Measurements from ENCODE around the gene GSN.

The GSN gene

GRCh38 chr9:121322037-121322736, 54.2 kb downstream of the GSN start:
- DNase-seq (ENCODE audit: low spot score in 2 of 2) = no peak
- Mint-ChIP-seq H3K4me1 (peaks cover 39% of the 10 kb centered on the region), H3K9me3 (no peaks in the 10 kb centered on the region), H3K36me3 (ENCODE audit: insufficient read depth) (peaks cover 10% of the 10 kb centered on the region), H3K4me3 (no peak overlapping the region), H3K27ac (ENCODE audit: low read depth) (no peak overlapping the region), H3K27me3 (no peaks in the 10 kb centered on the region)
- ATAC-seq (replicated peaks; ENCODE audit: extremely low read depth, poor library complexity, severe bottlenecking) = no peak

DNA sequence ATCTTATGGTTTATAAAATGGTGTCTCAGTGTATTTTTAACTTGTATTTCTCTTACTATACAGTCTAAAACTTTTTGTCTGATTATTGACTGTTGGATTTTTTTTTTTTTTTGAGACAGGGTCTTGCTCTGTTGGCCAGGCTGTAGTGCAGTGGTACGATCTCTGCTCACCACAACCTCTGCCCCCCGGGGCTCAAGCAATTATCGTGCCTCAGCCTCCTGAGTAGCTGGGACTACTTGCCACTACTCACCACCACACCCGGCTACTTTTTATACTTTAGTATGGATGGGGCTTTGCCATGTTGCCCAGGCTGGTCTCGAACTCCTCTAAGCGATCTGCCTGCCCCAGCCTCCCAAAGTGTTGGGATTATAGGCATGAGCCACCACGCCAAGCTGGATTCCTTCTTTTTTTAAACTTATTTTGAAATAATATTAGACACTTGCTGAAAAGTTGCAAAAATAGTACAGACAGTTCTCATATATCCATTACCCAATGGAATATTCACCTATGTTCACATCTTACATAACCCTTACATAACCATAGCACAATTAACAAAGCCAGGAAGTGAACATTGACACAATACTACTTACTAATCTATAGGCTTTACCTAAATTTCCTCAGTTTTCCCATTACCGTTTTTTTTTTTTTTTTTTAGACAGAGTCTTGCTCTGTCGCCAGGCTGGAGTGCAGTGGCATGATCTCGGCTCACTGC, 54.9 kb downstream of the GSN start:
- Mint-ChIP-seq H3K27me3 (no peaks in the 10 kb centered on the region), H3K36me3 (ENCODE audit: insufficient read depth) (peaks cover 12% of the 10 kb centered on the region), H3K4me3 (no peak overlapping the region), H3K4me1 (peaks cover 39% of the 10 kb centered on the region), H3K9me3 (no peaks in the 10 kb centered on the region), H3K27ac (ENCODE audit: low read depth) (no peak overlapping the region)
- ATAC-seq (replicated peaks; ENCODE audit: extremely low read depth, poor library complexity, severe bottlenecking) (no peak), DNase-seq (ENCODE audit: low spot score in 2 of 2) (no peak)

- DNase-seq (ENCODE audit: low spot score in 2 of 2) = no peak
- no peak overlapping the region for H3K4me3 Mint-ChIP-seq
- H3K36me3 Mint-ChIP-seq (ENCODE audit: insufficient read depth) = peaks cover 14% of the 10 kb centered on the region
- no peak for ATAC-seq (replicated peaks; ENCODE audit: extremely low read depth, poor library complexity, severe bottlenecking)
- H3K27ac Mint-ChIP-seq (ENCODE audit: low read depth) = no peak overlapping the region
- no peaks in the 10 kb centered on the region for H3K9me3 Mint-ChIP-seq
- H3K4me1 Mint-ChIP-seq = peaks cover 39% of the 10 kb centered on the region
- H3K27me3 Mint-ChIP-seq = no peaks in the 10 kb centered on the region
Observed at GRCh38 chr9:121323449-121324151, 55.6 kb downstream of the GSN start.

DNA sequence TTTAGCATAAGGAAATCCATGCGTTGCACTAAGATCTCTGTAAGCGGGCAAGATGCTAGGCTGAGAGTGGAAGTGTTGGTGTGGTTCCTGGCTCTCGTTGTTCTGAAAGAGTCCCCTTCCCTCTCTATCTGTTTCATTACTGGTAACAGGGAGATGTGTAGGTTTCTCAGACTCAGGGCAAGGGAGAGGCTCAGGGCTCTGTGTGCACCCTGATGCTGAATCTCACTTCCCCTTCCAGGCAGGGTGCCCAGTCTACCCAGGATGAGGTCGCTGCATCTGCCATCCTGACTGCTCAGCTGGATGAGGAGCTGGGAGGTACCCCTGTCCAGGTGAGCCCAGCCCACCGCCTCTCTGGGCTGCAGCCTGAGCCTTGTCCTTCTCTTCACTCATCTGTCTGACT, 56.4 kb downstream of the GSN start:
- H3K4me1 Mint-ChIP-seq = peaks cover 39% of the 10 kb centered on the region
- peaks cover 14% of the 10 kb centered on the region for H3K36me3 Mint-ChIP-seq (ENCODE audit: insufficient read depth)
- ATAC-seq (replicated peaks; ENCODE audit: extremely low read depth, poor library complexity, severe bottlenecking) = no peak

DNA sequence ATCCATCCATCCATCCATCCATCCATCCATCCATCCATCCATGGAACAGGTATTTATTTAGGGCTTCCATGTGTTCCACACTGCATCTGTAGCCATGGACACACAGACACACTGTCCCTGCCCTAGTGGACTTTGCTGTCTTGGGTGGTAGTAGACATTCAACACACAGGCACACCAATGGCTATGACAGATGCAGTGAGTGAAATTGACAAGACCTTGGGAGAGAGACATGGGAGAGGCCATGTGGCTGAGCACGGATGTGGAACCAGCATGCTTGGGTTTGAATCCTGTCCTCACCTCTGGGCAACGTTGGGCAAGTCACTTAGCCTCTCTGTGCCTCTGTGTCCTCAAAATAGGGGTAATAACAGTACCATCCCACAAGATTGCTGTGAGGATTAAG, 56.8 kb downstream of the GSN start:
- no peak overlapping the region for H3K4me3 Mint-ChIP-seq
- H3K27ac Mint-ChIP-seq (ENCODE audit: low read depth) = no peak overlapping the region
- H3K4me1 Mint-ChIP-seq = peaks cover 39% of the 10 kb centered on the region
- no peaks in the 10 kb centered on the region for H3K27me3 Mint-ChIP-seq
- H3K36me3 Mint-ChIP-seq (ENCODE audit: insufficient read depth) = peaks cover 14% of the 10 kb centered on the region
- ATAC-seq (replicated peaks; ENCODE audit: extremely low read depth, poor library complexity, severe bottlenecking) = no peak
- DNase-seq (ENCODE audit: low spot score in 2 of 2) = no peak
- H3K9me3 Mint-ChIP-seq = no peaks in the 10 kb centered on the region

More for the DNA sequence above, 56.4 kb downstream of the GSN start:
- DNase-seq (ENCODE audit: low spot score in 2 of 2) = no peak
- H3K9me3 Mint-ChIP-seq = no peaks in the 10 kb centered on the region
- no peaks in the 10 kb centered on the region for H3K27me3 Mint-ChIP-seq
- no peak overlapping the region for H3K4me3 Mint-ChIP-seq
- H3K27ac Mint-ChIP-seq (ENCODE audit: low read depth) = no peak overlapping the region

DNA sequence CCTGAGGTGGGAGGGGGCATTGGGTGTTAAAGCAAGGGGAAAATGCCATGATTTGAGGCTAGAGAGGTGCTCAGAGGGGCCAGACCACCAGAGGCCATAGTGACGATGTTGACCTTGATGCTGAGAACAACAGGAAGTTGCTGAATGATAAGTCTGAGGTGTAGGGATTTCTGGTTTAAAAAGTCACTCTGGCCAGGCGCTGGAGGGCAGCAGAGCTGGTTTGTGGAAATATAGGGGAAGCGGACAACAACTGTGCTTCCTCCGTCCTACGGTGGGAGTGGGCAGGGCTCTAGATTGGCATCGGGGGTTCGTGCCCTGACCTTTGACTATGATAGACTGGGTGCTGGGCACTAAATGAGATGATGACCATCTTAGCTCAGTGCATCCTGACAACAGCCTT, 57.4 kb downstream of the GSN start:
- H3K27ac Mint-ChIP-seq (ENCODE audit: low read depth) = no peak overlapping the region
- H3K4me3 Mint-ChIP-seq = no peak overlapping the region
- H3K9me3 Mint-ChIP-seq = no peaks in the 10 kb centered on the region
- H3K4me1 Mint-ChIP-seq = peaks cover 34% of the 10 kb centered on the region
- no peaks in the 10 kb centered on the region for H3K27me3 Mint-ChIP-seq
- no peak for ATAC-seq (replicated peaks; ENCODE audit: extremely low read depth, poor library complexity, severe bottlenecking)
- peaks cover 12% of the 10 kb centered on the region for H3K36me3 Mint-ChIP-seq (ENCODE audit: insufficient read depth)
- no peak for DNase-seq (ENCODE audit: low spot score in 2 of 2)

DNA sequence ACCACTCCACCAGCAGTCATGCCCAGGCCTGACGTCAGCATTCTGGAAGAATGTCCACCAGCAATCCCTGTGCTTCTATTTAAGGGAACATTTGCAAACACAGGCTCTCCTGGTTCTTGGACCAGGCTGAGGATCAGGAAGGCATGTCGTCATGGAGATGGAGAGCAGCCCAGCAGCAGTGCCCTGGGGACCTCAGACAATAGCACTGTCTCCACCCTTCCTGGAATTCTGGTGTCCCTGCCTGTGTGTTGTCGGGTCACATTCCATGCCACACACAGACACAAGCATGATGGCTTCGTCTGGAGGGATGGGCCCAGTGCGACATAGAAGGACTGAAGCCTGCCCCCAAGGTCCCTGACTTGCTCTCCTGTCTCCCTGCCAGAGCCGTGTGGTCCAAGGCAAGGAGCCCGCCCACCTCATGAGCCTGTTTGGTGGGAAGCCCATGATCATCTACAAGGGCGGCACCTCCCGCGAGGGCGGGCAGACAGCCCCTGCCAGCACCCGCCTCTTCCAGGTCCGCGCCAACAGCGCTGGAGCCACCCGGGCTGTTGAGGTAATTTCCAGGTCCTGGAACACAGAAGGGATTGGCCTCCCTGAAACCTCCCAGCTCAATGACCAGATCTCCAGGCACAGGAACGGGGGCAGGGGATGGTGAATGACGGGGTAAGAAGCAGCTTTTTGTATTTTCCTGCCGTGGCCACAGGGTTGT, 58.3 kb downstream of the GSN start:
- H3K9me3 Mint-ChIP-seq = no peaks in the 10 kb centered on the region
- H3K27me3 Mint-ChIP-seq = no peaks in the 10 kb centered on the region
- DNase-seq (ENCODE audit: low spot score in 2 of 2) = no peak
- H3K4me1 Mint-ChIP-seq = peaks cover 31% of the 10 kb centered on the region
- H3K4me3 Mint-ChIP-seq = no peak overlapping the region
- ATAC-seq (replicated peaks; ENCODE audit: extremely low read depth, poor library complexity, severe bottlenecking) = no peak
- H3K36me3 Mint-ChIP-seq (ENCODE audit: insufficient read depth) = peaks cover 12% of the 10 kb centered on the region
- H3K27ac Mint-ChIP-seq (ENCODE audit: low read depth) = no peak overlapping the region

DNA sequence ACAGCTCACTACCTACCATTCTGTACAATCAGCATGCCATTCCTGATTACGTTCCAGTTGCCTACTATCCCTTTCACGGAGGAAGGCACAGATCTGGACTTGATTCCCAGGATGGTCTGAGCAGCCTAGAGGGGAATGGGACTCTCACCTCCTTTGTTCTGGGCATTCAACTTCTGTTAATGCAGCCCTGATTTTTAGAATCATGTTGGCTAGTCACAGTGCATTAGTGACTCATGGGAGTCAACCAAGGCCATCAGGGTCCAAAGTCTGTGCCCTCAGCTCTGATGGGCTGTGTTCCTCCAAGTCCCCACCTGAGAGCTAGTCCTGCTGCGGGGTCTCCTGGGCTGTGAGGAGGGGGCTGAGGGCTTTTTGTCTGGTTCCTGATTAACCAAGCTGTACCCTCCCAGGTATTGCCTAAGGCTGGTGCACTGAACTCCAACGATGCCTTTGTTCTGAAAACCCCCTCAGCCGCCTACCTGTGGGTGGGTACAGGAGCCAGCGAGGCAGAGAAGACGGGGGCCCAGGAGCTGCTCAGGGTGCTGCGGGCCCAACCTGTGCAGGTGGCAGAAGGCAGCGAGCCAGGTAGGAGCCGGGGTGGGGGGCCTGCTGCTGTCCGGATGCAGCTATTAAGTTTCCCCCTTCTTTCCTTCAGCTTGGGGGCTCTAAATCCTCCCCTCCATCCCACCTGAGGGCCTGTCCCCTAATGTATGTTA, 59.1 kb downstream of the GSN start:
- H3K4me3 Mint-ChIP-seq = no peak overlapping the region
- H3K27ac Mint-ChIP-seq (ENCODE audit: low read depth) = no peak overlapping the region
- no peaks in the 10 kb centered on the region for H3K27me3 Mint-ChIP-seq
- H3K9me3 Mint-ChIP-seq = no peaks in the 10 kb centered on the region
- peaks cover 13% of the 10 kb centered on the region for H3K36me3 Mint-ChIP-seq (ENCODE audit: insufficient read depth)
- no peak for DNase-seq (ENCODE audit: low spot score in 2 of 2)
- H3K4me1 Mint-ChIP-seq = peaks cover 30% of the 10 kb centered on the region
- no peak for ATAC-seq (replicated peaks; ENCODE audit: extremely low read depth, poor library complexity, severe bottlenecking)

- Mint-ChIP-seq H3K4me1 (peaks cover 26% of the 10 kb centered on the region), H3K4me3 (no peak overlapping the region), H3K36me3 (ENCODE audit: insufficient read depth) (peaks cover 7% of the 10 kb centered on the region), H3K27me3 (no peaks in the 10 kb centered on the region), H3K9me3 (no peaks in the 10 kb centered on the region), H3K27ac (ENCODE audit: low read depth) (no peak overlapping the region)
- no peak for DNase-seq (ENCODE audit: low spot score in 2 of 2)
- ATAC-seq (replicated peaks; ENCODE audit: extremely low read depth, poor library complexity, severe bottlenecking) = no peak
Observed at GRCh38 chr9:121328476-121328875, 60.5 kb downstream of the GSN start.

- DNase-seq (ENCODE audit: low spot score in 2 of 2) (no peak), ATAC-seq (replicated peaks; ENCODE audit: extremely low read depth, poor library complexity, severe bottlenecking) (no peak)
- Mint-ChIP-seq H3K4me3 (no peak overlapping the region), H3K27me3 (no peaks in the 10 kb centered on the region), H3K36me3 (ENCODE audit: insufficient read depth) (peaks cover 7% of the 10 kb centered on the region), H3K9me3 (no peaks in the 10 kb centered on the region), H3K27ac (ENCODE audit: low read depth) (no peak overlapping the region), H3K4me1 (peaks cover 26% of the 10 kb centered on the region)
Observed at GRCh38 chr9:121328876-121329681, 61.1 kb downstream of the GSN start.

DNA sequence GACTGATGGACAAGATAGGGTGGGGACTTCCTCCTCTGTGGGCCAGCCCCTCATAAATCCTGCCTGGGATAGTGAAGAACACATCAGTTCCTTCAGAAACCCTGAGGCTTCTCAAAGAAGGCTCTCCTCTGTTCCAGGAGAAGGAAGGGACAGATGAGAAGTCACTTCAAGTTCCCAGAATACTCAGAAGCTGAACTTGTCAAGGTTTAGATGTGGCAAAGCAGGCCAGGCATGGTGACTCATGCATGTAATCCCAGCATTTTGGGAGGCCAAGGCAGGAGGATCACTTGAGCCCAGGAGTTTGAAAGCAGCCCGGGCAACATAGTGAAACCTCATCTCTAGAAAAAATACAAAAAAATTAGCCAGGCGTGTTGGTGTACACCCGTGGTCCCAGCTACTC, 63.6 kb downstream of the GSN start:
- peaks cover 22% of the 10 kb centered on the region for H3K4me1 Mint-ChIP-seq
- H3K36me3 Mint-ChIP-seq (ENCODE audit: insufficient read depth) = peaks cover 7% of the 10 kb centered on the region
- ATAC-seq (replicated peaks; ENCODE audit: extremely low read depth, poor library complexity, severe bottlenecking) (no peak), DNase-seq (ENCODE audit: low spot score in 2 of 2) (no peak)
- H3K9me3 Mint-ChIP-seq = no peaks in the 10 kb centered on the region
- no peaks in the 10 kb centered on the region for H3K27me3 Mint-ChIP-seq
- H3K4me3 Mint-ChIP-seq = no peak overlapping the region
- H3K27ac Mint-ChIP-seq (ENCODE audit: low read depth) = peak overlapping the region; percentile 40
